Ishikawa (cell line): Measurements from ENCODE around the gene AGPAT3.

Source experiments
- CEBPB ChIP-seq: IDR thresholded peaks from 2 replicates; pipeline ENCODE4 v1.6.1; 2012
- CREB1 ChIP-seq: IDR thresholded peaks from 2 replicates; pipeline ENCODE4 v1.6.1; 2012; ENCODE audit warnings: low read depth
- EGR1 ChIP-seq: IDR thresholded peaks from 2 replicates; pipeline ENCODE4 v1.6.1; 2012
- FOXM1 ChIP-seq: IDR thresholded peaks from 2 replicates; pipeline ENCODE4 v1.6.1; 2012; ENCODE audit warnings: low read depth, borderline replicate concordance
- RAD21 ChIP-seq: IDR thresholded peaks from 2 replicates; pipeline ENCODE4 v1.6.1; 2012; ENCODE audit warnings: low read depth
- TCF12 ChIP-seq: IDR thresholded peaks from 2 replicates; pipeline ENCODE4 v1.6.1; 2012; ENCODE audit warnings: low read depth
- TEAD4 ChIP-seq: IDR thresholded peaks from 2 replicates; pipeline ENCODE4 v1.6.1; 2012
- ZBTB7A ChIP-seq: IDR thresholded peaks from 2 replicates; pipeline ENCODE4 v1.6.1; 2012; ENCODE audit warnings: low read depth
- TF ChIP-seq, protein P1 (sequence below): IDR thresholded peaks from 2 replicates; pipeline ENCODE4 v1.6.1; 2012; ENCODE audit warnings: low read depth, mild to moderate bottlenecking
- TF ChIP-seq, protein P2 (sequence below): IDR thresholded peaks from 2 replicates; pipeline ENCODE4 v1.6.1; 2012

Gene AGPAT3

DNA sequence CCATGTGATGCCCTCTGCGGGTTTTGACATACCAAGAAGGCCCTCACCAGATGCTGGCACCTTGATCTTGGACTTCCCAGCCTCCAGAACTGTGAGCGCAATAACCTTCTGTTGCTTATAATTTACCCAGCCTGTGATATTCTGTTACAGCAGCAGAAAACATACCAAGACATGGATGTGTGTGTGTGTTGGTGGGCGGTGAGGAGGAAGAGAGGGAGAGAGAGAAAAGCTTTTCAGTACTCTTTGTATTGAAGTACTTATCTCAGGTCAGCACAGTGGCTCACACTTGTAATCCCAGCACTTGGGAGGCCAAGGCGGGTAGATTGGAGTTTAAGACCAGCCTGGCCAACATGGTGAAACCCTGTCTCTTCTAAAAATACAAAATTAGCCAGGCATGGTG, 170.2 kb downstream of the AGPAT3 start:
- no peak for TF ChIP-seq RAD21
- TF ChIP-seq, protein P1, sequence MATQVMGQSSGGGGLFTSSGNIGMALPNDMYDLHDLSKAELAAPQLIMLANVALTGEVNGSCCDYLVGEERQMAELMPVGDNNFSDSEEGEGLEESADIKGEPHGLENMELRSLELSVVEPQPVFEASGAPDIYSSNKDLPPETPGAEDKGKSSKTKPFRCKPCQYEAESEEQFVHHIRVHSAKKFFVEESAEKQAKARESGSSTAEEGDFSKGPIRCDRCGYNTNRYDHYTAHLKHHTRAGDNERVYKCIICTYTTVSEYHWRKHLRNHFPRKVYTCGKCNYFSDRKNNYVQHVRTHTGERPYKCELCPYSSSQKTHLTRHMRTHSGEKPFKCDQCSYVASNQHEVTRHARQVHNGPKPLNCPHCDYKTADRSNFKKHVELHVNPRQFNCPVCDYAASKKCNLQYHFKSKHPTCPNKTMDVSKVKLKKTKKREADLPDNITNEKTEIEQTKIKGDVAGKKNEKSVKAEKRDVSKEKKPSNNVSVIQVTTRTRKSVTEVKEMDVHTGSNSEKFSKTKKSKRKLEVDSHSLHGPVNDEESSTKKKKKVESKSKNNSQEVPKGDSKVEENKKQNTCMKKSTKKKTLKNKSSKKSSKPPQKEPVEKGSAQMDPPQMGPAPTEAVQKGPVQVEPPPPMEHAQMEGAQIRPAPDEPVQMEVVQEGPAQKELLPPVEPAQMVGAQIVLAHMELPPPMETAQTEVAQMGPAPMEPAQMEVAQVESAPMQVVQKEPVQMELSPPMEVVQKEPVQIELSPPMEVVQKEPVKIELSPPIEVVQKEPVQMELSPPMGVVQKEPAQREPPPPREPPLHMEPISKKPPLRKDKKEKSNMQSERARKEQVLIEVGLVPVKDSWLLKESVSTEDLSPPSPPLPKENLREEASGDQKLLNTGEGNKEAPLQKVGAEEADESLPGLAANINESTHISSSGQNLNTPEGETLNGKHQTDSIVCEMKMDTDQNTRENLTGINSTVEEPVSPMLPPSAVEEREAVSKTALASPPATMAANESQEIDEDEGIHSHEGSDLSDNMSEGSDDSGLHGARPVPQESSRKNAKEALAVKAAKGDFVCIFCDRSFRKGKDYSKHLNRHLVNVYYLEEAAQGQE: no peak
- TF ChIP-seq EGR1: no peak
- TF ChIP-seq CEBPB: no peak
- no peak for TF ChIP-seq ZBTB7A
- TF ChIP-seq CREB1: no peak
- TF ChIP-seq TEAD4: no peak
- no peak for TF ChIP-seq TCF12
- no peak for TF ChIP-seq FOXM1
- TF ChIP-seq, protein P2, sequence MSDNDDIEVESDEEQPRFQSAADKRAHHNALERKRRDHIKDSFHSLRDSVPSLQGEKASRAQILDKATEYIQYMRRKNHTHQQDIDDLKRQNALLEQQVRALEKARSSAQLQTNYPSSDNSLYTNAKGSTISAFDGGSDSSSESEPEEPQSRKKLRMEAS: no peak
